ENCODE data around the gene KLHL17. TPM values are rescaled to one million over a fixed set of nuclear protein-coding genes. Genes with fewer than 3 reads are reported as not detected.

The KLHL17 gene
- total RNA-seq, 6 experiments from 2014 or later, result 12.2 to 17.5 (median 13.2) TPM

GRCh38 chr1:913491-914130 lies 46.8 kb upstream of the KLHL17 start:
- no peak for TF ChIP-seq CTCF (IDR thresholded peaks at IDR 0.05)
- no peak overlapping the region for H3K4me3 Mint-ChIP-seq
- DNase-seq, result no peak
- no peaks in the 10 kb centered on the region for H3K36me3 Mint-ChIP-seq (ENCODE audit: low read depth)
- H3K4me1 Mint-ChIP-seq (ENCODE audit: low read depth), result peaks cover 24% of the 10 kb centered on the region
- H3K27ac Mint-ChIP-seq, result no peak overlapping the region
- H3K9me3 Mint-ChIP-seq, result no peaks in the 10 kb centered on the region
- peaks cover 22% of the 10 kb centered on the region for H3K27me3 Mint-ChIP-seq (ENCODE audit: insufficient read depth)

GRCh38 chr1:914131-914890 lies 46.1 kb upstream of the KLHL17 start:
- H3K9me3 Mint-ChIP-seq, result no peaks in the 10 kb centered on the region
- no peak overlapping the region for H3K27ac Mint-ChIP-seq
- TF ChIP-seq CTCF (IDR thresholded peaks at IDR 0.05), result no peak
- peaks cover 22% of the 10 kb centered on the region for H3K27me3 Mint-ChIP-seq (ENCODE audit: insufficient read depth)
- peaks cover 24% of the 10 kb centered on the region for H3K4me1 Mint-ChIP-seq (ENCODE audit: low read depth)
- H3K36me3 Mint-ChIP-seq (ENCODE audit: low read depth), result no peaks in the 10 kb centered on the region
- H3K4me3 Mint-ChIP-seq, result no peak overlapping the region
- DNase-seq, result no peak

- TF ChIP-seq CTCF (IDR thresholded peaks at IDR 0.05), result no peak
- Mint-ChIP-seq H3K4me1 (ENCODE audit: low read depth) (peaks cover 24% of the 10 kb centered on the region), H3K36me3 (ENCODE audit: low read depth) (no peaks in the 10 kb centered on the region), H3K27me3 (ENCODE audit: insufficient read depth) (peaks cover 22% of the 10 kb centered on the region), H3K9me3 (no peaks in the 10 kb centered on the region), H3K27ac (no peak overlapping the region), H3K4me3 (no peak overlapping the region)
- DNase-seq, result no peak
These were observed 45.5 kb upstream of the KLHL17 start for GRCh38 chr1:914891-915280.

GRCh38 chr1:915295-916172 lies 44.9 kb upstream of the KLHL17 start:
- no peak for TF ChIP-seq CTCF (IDR thresholded peaks at IDR 0.05)
- Mint-ChIP-seq H3K27me3 (ENCODE audit: insufficient read depth) (peaks cover 22% of the 10 kb centered on the region), H3K4me3 (no peak overlapping the region), H3K27ac (no peak overlapping the region), H3K4me1 (ENCODE audit: low read depth) (peaks cover 26% of the 10 kb centered on the region), H3K36me3 (ENCODE audit: low read depth) (no peaks in the 10 kb centered on the region), H3K9me3 (no peaks in the 10 kb centered on the region)
- DNase-seq, result no peak

GRCh38 chr1:916173-917075 lies 44.0 kb upstream of the KLHL17 start:
- peaks cover 26% of the 10 kb centered on the region for H3K4me1 Mint-ChIP-seq (ENCODE audit: low read depth)
- 0 out of 2 replicates have a peak overlapping the region, but pooled peaks have one; percentile 13 for H3K4me3 Mint-ChIP-seq
- H3K36me3 Mint-ChIP-seq (ENCODE audit: low read depth), result peaks cover 2% of the 10 kb centered on the region; the same call in 1 of the 2 replicates
- DNase-seq, result no peak
- peaks cover 17% of the 10 kb centered on the region for H3K27me3 Mint-ChIP-seq (ENCODE audit: insufficient read depth)
- TF ChIP-seq CTCF (IDR thresholded peaks at IDR 0.05), result no peak
- no peaks in the 10 kb centered on the region for H3K9me3 Mint-ChIP-seq
- H3K27ac Mint-ChIP-seq, result no peak overlapping the region
